KMS-11 (cell line): ENCODE measurements around the gene LUZP2.

ENCODE experiments used
- H2AFZ ChIP-seq: fragments of 200-600 bp; sonication (generic); 2 replicates; pipeline ENCODE4 v1.6.1; 2016; ENCODE audit warnings: antibody characterized with exemption, mixed run types, low read depth
- H3K27ac ChIP-seq: fragments of 200-600 bp; sonication (generic); 2 replicates; pipeline ENCODE4 v1.6.1; 2016; ENCODE audit warnings: mild to moderate bottlenecking, mixed run types
- H3K27me3 ChIP-seq: fragments of 200-600 bp; sonication (generic); 2 replicates; pipeline ENCODE4 v1.6.1; 2017; ENCODE audit warnings: mild to moderate bottlenecking, low read depth, mixed run types, moderate library complexity; ENCODE audit not compliant: insufficient read depth
- H3K36me3 ChIP-seq: fragments of 200-600 bp; sonication (generic); 2 replicates; pipeline ENCODE4 v1.6.1; 2017; ENCODE audit warnings: mild to moderate bottlenecking, mixed run types; ENCODE audit not compliant: insufficient read depth
- H3K4me1 ChIP-seq: fragments of 200-600 bp; sonication (generic); 2 replicates; pipeline ENCODE4 v1.6.1; 2016; ENCODE audit warnings: mild to moderate bottlenecking, low read depth, mixed run types; ENCODE audit not compliant: poor library complexity, severe bottlenecking
- H3K4me2 ChIP-seq: fragments of 200-600 bp; sonication (generic); 2 replicates; pipeline ENCODE4 v1.7.0; 2016; ENCODE audit warnings: mild to moderate bottlenecking, mixed run types
- H3K4me3 ChIP-seq: fragments of 200-600 bp; sonication (generic); IDR thresholded peaks from 2 replicates; pipeline ENCODE4 v1.6.1; 2017; ENCODE audit warnings: low read depth, low read length, mixed read lengths; ENCODE audit not compliant: insufficient read depth
- H3K79me2 ChIP-seq: fragments of 200-600 bp; sonication (generic); 2 replicates; pipeline ENCODE4 v1.6.1; 2016; ENCODE audit warnings: low read depth, mixed run types; ENCODE audit not compliant: insufficient read depth
- H3K9ac ChIP-seq: fragments of 200-600 bp; sonication (generic); 2 replicates; pipeline ENCODE4 v1.6.1; 2016; ENCODE audit warnings: mild to moderate bottlenecking, mixed run types
- H4K20me1 ChIP-seq: fragments of 200-600 bp; sonication (generic); 2 replicates; pipeline ENCODE4 v1.6.1; 2016; ENCODE audit warnings: mild to moderate bottlenecking, mixed run types; ENCODE audit not compliant: insufficient read depth
- CTCF ChIP-seq: fragments of 200-600 bp; sonication (generic); conservative IDR thresholded peaks from 2 replicates; pipeline ENCODE4 v1.6.1; 2017; ENCODE audit warnings: low read depth, mild to moderate bottlenecking, antibody characterized with exemption, low read length, moderate library complexity, mixed read lengths

LUZP2 gene

GRCh38 chr11:24739637-24740036 is 242.8 kb downstream of the LUZP2 start:
- Histone ChIP-seq H3K4me3 (no peak overlapping the region), H2AFZ (no peak overlapping the region), H3K9ac (no peak overlapping the region), H3K27me3 (no peaks in the 10 kb centered on the region), H4K20me1 (no peaks in the 10 kb centered on the region), H3K4me1 (peaks cover 3% of the 10 kb centered on the region), H3K4me2 (no peak overlapping the region), H3K36me3 (no peaks in the 10 kb centered on the region), H3K79me2 (no peaks in the 10 kb centered on the region), H3K27ac (no peak overlapping the region)
- no peak for TF ChIP-seq CTCF

GRCh38 chr11:24747275-24748251 is 250.7 kb downstream of the LUZP2 start:
- Histone ChIP-seq H3K4me2 (peak overlapping the region; percentile 67), H3K27ac (peak overlapping the region; percentile 84), H3K79me2 (no peaks in the 10 kb centered on the region), H2AFZ (peak overlapping the region; percentile 62), H4K20me1 (no peaks in the 10 kb centered on the region), H3K27me3 (no peaks in the 10 kb centered on the region), H3K4me3 (no peak overlapping the region), H3K9ac (peak overlapping the region; percentile 59; the same call in 1 of the 2 replicates), H3K36me3 (no peaks in the 10 kb centered on the region), H3K4me1 (peaks cover 36% of the 10 kb centered on the region)
- no peak for TF ChIP-seq CTCF

GRCh38 chr11:24748261-24748660 is 251.4 kb downstream of the LUZP2 start:
- TF ChIP-seq CTCF, result no peak
- Histone ChIP-seq H3K79me2 (no peaks in the 10 kb centered on the region), H3K36me3 (no peaks in the 10 kb centered on the region), H3K27me3 (no peaks in the 10 kb centered on the region), H3K9ac (peak overlapping the region; percentile 59; the same call in 1 of the 2 replicates), H2AFZ (peak overlapping the region; percentile 62; the same call in 1 of the 2 replicates), H3K4me1 (peaks cover 36% of the 10 kb centered on the region), H3K4me2 (peak overlapping the region; percentile 67; the same call in 1 of the 2 replicates), H4K20me1 (no peaks in the 10 kb centered on the region), H3K4me3 (no peak overlapping the region), H3K27ac (peak overlapping the region; percentile 84)

- TF ChIP-seq CTCF, result no peak
- H3K27me3 ChIP-seq, result no peaks in the 10 kb centered on the region
- H3K79me2 ChIP-seq, result no peaks in the 10 kb centered on the region
- no peaks in the 10 kb centered on the region for H4K20me1 ChIP-seq
- no peak overlapping the region for H3K4me3 ChIP-seq
- no peak overlapping the region for H3K4me2 ChIP-seq
- no peaks in the 10 kb centered on the region for H3K4me1 ChIP-seq
- no peak overlapping the region for H2AFZ ChIP-seq
- no peaks in the 10 kb centered on the region for H3K36me3 ChIP-seq
- H3K9ac ChIP-seq, result no peak overlapping the region
- H3K27ac ChIP-seq, result no peak overlapping the region
Observed at GRCh38 chr11:24754406-24754805, 257.6 kb downstream of the LUZP2 start.
